Measurements from ENCODE around the gene SPP1.
"Not testable (repeated sequence)": the region's sequence is repeated elsewhere in the genome, so short reads cannot be mapped to it uniquely, and the experiment has no call there.

The SPP1 gene

DNA sequence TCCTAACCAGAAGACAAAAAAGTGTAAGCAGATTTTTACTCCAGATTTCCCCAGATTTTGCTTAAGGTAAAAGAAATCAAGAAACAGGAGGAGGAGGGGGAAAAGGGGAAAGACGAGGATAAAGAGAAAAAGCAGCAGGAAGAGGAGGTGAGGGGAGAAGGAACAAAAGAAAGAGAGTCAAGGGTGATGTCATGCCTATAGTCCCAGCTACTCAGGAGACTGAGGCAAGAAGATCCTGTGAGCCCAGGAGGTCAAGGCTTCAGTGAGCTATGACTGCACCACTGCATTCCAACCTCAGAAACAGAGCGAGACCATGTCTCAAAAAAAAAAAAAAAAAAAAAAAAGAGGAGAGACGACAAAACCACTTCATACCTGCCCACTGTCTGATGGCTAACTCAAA is 19.9 kb downstream of the SPP1 start:
- DNase-seq, result no peak

DNA sequence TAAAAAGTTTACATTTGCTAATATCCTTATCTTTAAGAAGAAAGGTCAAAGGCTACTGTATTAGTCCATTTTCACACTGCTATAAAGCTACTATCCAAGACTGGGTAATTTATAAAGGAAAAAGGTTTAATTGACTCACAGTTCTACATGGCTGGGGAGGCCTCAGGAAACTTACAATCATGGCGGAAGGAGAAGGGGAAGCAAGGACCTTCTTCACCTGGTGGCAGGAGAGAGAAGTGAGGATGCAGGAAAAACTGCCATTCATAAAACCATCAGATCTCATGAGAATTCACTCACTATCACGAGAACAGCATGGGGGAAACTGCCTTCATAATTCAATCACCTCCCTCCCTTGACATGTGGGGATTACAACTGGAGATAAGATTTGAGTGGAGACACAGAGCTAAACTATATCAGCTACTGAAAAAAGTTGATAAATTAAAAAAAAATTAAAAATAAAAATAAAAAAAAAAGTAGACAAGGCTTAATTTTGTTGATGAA is 23.7 kb downstream of the SPP1 start:
- not testable (repeated sequence) for DNase-seq

DNA sequence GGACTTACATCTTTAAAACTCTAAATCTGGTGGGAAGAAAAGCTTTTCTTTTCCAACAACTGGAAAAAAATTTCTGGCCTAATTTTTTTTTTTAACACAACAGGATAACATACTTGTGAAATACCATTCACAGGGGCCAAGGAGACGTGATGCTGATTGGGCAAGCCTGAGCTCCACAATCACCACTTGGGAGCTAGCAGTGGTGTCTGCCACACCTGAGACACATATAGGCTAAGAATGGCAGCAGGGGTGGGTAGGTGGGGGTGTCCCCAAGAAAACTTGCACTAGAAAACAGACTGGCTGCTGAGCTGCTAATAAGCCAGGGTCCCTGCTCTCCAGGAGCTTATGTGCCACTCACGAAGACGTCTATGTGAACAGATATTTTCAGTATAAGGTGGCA is 26.4 kb downstream of the SPP1 start:
- no peak for DNase-seq

DNA sequence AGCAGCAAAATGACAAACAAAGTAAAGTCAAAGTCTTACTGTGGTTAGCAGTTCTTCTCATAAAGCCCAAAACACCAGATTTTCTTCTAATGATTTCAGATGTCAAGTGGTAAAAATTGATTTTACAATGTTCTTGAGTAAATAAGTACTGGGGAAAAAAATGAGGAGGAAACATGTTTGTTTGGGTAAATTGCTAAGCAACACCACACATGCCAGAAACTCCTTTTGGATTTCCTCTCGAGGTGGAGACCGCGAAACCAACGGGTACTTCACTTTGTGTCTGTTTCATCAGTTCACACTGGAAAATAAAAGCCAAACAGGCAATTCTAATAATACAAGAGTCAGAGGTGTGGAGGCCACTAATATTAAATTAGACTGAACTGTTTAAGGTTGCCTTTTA is 27.3 kb downstream of the SPP1 start:
- DNase-seq, result no peak

DNA sequence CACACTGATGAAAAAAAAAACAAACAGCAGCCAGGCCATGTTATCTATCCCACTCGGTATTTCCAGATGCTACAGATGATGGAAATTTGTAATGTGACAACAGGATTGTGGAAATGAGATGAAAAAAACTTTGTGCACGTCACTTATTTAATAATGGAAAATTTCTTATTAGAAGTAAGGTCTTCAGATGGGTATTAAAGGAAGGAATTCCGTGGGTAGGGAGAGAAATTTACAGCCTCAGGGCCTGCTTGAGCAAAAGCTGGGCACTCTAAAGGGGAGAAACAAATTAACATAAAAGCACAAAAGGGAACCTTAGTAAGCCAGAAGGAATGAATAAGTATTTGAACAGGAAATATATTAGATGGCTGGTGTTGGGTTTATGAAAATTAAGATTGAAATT is 27.7 kb downstream of the SPP1 start:
- DNase-seq, result no peak

DNA sequence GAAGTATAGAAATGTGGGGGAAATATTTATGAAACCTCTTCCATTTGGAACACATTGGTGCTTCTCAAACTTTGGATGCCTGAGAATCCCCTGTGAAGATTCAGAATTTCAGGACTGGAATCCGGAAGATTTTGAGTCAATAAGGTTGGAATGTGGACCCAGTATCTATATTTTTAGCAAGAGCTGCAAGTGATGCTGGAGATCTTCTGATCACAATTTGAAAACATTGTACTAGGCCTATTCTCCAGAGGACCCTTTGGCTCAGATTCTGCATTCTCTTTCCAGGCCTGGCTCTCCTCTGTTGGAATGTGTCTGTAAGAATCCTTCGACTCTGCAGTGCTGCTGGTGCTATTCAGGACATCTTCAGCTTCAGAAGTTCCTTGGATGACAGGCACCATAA is 29.6 kb downstream of the SPP1 start:
- no peak for DNase-seq

DNA sequence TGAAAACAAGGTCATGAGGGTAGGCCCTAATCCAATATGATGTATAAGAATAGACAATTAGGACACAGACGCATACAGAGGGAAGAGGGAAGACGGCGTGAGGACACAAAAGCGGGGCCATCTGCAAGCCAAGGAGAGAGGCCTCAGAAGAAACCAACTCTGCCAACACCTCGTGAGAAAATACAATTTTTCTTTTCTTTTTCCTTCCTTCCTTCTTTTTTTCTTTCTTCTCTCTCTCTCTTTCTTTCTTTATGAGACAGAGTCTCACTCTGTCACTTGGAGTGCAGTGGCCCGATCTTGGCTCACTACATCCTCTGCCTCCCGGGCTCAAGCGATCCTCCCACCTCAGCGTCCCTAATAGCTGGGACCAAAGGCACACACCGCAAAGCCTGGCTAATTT is 30.4 kb downstream of the SPP1 start:
- no peak for DNase-seq

DNA sequence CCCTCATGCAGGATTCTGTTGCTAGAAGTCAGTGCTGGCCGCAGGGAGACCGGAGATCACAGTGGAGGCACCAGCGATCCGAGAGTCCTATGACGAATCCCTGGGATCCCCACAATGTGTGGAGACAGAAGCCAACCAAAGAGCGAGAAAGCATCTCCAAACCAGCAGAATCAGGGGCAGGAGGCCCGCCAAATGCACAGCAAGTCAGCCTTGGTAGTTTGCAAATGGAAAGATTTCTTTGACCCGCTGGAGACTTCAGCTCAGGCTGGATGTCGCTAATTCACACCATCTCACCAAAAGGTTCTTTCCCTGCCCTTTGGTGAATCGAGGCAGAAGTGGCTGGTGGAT is 31.4 kb downstream of the SPP1 start:
- no peak for DNase-seq

DNA sequence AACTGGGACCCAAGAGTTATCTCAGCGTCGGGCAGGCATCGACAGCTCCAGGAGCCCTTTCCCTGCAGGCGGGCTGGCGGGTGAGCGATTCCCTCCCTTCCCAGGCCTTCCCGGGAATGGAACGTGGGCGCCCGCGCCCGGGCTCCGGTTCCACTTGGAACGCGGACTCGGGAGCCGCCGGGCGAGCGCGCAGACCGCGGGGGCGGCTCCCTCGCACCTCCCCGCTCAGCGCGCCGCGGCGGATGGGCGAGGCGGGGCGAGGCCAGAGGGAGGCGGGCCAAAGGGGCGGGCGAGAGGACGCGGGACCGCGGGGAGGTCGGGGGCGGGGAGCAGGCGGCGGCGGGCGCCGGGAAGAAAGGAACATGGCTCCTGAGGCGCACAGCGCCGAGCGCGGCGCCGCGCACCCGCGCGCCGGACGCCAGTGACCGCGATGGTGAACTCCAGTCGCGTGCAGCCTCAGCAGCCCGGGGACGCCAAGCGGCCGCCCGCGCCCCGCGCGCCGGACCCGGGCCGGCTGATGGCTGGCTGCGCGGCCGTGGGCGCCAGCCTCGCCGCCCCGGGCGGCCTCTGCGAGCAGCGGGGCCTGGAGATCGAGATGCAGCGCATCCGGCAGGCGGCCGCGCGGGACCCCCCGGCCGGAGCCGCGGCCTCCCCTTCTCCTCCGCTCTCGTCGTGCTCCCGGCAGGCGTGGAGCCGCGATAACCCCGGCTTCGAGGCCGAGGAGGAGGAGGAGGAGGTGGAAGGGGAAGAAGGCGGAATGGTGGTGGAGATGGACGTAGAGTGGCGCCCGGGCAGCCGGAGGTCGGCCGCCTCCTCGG is 32.0 kb downstream of the SPP1 start, which contains the start of gene PKD2:
Gene PKD2, plus strand, starts transcription at position 332 of the 818 bp plus-strand sequence. Its CDS starts 99 bp downstream, at position 431.
- peak; percentile 66 for DNase-seq

DNA sequence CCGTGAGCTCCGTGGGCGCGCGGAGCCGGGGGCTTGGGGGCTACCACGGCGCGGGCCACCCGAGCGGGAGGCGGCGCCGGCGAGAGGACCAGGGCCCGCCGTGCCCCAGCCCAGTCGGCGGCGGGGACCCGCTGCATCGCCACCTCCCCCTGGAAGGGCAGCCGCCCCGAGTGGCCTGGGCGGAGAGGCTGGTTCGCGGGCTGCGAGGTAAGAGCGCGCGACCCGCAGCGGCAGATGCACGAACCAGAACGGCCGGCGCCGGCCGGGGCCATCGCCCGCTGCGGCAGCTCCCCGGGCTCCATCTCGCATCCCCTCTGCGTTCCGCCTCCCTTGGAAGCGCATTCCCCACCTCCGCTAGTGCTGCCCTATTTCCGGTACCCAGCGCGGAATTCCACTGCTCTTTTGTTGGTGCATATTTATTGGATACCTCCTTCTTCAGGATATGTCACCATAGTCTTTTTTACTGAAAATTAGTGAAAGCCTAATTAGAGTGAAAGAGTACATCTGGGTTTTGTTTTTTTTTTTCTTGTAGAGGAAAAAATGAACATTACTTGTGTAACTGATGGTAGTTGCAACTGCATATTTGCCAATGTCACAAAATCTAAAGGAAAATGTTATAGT is 32.7 kb downstream of the SPP1 start:
- no peak for DNase-seq

DNA sequence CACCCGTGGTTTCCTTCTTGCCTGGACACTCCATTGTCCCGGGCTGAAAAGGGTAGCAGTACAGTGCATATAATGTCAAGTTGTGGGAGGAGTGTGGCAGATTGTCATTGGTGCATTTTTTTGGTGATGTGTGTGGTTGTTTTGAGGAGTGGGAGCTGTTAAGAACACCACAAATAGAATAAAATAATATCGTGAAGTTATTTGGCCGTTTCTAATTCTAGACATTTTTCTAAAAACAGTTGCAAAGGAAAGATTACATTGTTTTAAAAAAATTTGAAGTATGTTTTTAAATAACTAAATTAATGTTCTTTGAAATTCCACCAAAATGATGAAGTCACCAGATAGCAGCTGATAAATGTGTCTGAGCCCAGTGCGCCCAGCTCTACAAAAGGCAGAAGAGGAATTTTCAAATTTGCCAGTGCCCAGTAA is 33.2 kb downstream of the SPP1 start:
- no peak for DNase-seq

DNA sequence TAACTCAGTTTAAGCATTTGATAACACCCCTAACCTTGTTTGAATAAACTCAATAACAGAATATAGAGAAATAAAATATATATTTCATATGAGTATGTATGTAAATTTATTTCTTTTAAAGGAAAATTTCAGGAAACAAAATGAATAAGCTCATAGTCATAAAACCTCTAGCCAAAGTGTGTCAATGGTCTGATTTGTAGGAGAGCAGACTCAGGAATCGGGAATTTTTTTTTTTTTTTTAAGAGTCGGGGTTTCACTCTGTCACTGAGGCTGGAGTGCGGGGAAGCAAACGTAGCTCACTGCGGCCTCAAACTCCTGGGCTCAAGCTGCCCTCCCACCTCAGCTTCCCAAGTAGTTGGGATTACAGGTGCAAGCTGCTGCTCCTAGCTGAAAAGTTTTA is 34.4 kb downstream of the SPP1 start:
- no peak for DNase-seq

DNA sequence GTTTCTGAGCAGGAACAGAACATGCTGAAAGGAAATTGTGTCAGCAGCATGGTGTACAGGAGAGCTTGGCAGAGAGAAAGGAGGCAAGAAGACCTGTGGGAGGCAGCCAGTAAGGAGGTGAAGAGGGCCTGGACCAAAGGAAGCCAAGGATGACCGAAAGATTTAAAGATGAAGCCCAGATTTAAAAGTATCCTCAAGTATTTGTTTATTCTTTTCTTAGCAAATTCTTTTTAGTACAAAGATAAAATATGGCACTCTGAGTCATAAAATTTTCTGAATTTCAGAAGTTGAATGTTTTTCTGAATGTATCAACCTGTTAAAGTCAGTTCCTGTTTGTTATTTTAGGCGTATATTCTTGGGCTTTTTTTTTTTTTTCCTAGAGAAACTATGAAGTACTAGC is 35.5 kb downstream of the SPP1 start:
- no peak for DNase-seq

DNA sequence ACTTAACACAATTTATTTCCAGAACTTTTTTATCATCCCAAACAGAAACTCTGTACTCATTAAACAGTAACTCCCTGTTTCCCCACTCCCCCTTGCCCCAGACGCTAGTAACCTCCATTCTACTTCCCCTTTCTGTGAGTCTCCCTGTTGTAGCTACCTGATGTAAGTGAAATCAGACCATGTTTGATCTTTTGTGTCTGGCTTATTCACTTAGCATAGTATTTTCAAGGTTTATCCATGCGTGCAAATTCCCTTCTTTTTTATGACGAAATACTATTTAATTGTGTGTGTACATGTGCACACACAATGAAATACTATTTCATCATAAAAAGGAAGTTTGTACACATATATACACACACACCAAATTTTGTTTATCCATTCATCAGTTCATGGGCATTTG is 37.1 kb downstream of the SPP1 start:
- peak; percentile 46 for DNase-seq

DNA sequence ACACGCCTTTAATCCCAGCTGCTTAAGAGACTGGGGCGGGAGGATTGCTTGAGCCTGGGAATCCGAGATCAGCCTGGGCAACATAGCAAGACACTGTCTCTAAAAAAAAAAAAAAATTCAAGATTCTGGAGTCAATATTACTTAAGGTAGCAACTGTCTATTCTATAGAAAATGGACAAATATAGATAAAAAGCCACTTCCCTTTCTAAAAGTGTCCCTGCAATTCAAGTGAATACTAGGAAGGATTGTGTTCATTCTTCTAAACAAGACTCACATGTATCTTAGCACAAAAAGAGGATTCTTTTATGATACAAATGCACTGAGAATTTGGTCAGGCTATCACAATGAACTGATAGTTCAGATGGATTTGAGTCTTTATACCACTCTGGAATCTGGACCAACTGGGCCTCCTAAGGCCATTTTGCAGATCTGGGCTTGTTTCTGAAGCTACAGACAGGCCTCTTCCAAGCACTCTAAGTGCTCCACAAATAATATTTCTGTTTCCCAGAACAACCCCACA is 38.9 kb downstream of the SPP1 start:
- DNase-seq, result no peak

DNA sequence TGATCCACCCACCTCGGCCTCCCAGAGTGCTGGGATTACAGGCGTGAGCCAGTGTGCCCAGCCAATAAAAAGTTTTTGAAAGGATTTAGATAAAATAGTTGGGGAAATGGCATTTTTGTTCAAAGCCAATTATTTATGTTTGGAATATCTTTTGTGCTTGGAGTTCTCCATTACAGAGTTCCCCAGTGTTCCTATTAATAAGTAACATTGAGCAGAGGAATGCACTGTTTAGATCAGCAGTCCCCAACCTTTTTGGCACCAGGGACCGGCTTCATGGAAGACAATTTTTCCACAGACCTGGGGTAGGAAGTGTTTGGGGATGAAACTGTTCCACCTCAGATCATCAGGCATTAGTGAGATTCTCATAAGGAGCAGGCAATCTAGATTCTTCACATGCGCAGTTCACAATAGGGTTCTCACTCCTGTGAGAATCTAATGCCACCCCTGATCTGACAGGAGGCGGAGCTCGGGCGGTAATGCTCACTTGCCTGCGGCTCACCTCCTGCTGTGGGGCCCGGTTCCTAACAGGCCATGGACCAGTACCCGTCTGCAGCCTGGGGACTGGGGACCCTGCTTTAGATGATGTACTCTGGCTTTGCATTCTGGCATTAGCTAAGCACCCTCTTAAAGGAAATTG is 40.3 kb downstream of the SPP1 start:
- no peak for DNase-seq

DNA sequence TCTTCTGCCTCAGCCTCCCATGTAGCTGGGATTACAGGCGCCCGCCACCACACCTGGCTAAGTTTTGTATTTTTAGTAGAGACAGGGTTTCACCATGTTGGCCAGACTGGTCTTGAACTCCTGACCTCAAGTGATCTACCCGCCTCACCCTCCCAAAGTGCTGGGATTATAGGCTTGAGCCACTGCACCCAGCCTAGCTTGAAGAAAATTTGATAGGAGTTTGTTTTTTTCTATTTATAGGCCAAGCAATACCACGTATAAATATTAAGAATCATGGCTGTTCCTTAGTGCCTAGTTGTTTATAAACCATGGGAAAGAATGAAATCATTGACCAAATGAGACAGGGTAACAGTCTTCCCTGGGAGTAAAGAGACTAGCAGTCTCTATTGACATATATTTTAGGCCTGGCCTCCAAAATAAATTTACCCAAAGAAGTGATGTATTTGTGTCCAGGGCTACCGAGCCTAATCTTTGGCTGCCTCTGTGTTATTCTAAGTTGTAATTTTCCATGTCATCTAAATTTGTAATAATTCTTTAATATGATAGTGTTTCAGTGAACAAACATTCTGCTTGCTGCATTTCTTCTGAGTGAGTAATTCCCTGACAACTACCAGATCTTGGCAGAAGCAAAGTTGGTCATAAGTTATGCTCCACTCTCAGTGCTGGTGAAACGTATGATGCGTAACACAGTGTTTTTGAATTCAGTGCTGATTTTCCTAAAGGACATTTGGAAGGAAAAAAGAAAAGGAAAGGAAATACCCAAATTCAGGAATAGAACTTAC is 42.2 kb downstream of the SPP1 start:
- DNase-seq, result no peak

DNA sequence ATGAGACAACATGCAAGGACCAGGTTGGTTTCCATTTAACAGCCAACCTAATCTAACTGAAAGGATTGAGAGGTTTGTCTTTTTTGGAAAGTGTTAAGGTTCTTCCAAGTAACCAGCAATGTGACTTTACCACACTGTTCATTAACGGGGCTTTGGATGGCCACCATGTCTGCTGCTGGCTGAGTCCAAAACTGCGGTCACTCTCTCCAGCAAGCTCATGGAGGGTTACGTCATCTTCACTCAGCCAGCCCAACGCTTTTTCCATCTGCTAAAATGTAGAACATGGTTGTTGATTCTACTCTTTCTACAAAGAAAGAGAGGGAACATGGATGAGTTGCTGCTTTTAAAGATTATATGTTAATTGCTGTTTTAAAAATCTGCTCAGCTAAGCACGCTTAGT is 43.0 kb downstream of the SPP1 start:
- no peak for DNase-seq

DNA sequence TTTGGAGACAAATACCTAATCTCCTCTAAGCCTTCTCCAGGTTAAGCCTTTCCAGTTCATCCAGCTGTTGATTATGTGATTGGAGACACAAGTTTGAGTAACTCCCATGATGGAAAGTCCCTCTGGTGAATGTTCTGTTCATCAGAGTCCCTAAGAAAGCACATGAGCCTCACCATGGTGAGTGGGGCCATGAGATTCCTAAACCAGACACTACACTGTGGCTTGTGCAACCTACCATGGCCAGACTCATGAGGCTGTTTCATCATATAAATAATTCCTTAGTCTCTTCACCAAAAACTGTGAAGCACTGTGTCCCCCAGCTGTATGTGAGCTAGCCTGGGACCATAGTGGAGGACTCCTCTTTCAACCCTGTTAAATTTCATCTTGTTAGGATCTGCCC is 46.3 kb downstream of the SPP1 start:
- DNase-seq, result no peak

DNA sequence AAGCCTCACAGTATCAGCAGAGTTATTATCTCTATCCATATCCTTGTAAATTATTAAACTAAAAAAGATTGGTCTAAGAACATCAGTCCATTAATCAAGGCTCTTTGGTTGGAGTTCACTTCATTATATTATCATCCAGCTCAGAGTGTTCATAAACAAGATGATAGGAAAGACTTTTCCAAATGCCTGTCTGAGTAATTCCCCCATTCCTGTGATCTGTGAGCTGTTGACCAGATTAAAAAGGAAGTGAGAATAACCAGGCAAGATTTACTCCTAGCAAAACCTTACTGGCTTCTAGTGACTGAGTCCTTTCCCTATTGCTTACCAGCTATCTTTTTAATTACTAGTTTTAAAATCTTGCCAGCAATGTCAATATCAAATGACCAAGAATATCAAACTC is 46.8 kb downstream of the SPP1 start:
- DNase-seq, result no peak

DNA sequence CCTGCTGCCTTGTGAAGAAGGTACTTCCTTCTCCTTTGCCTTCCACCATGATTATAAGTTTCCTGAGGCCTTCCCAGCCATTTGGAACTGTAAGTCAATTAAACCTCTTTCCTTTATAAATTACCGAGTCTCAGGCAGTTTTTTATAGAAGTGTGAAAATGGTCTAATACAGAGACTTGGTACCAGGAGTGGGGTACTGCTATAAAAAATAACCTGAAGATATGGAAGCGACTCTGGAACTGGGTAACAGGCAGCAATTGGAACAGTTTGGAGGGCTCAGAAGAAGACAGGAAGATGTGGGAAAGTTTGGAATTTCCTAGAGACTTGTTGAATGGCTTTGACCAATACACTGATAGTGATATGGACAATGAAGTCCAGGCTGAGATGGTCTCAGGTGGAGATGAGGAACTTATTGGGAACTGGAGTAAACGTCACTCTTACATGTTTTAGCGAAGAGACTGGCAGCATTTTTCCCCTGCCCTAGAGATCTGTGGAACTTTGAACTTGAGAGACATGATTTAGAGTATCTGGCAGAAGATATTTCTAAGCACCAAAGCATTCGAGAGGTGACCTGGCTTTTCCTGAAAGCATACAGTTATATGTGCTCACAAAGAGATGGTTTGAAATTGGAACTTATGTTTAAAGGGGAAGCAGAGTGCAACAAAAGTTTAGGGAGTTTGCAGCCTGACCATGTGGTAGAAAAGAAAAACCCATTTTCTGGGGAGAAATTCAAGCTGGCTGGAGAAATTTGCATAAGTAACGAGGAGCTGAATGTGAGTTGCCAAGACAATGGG is 50.6 kb downstream of the SPP1 start:
- not testable (repeated sequence) for DNase-seq
